HL-60/S4 treated with retinoic acid at 250 ng/mL for 4 days and 3 days (cell line): ENCODE results near the gene DOCK4.

Experiments
- in situ Hi-C: fragments of 300-500 bp; cut with MboI; formaldehyde crosslinking; loops from 2 replicates; pipeline ENCODE4 v1.7.0; 2022; ENCODE audit warnings: low sequenced_read_pairs

Gene DOCK4

DNA sequence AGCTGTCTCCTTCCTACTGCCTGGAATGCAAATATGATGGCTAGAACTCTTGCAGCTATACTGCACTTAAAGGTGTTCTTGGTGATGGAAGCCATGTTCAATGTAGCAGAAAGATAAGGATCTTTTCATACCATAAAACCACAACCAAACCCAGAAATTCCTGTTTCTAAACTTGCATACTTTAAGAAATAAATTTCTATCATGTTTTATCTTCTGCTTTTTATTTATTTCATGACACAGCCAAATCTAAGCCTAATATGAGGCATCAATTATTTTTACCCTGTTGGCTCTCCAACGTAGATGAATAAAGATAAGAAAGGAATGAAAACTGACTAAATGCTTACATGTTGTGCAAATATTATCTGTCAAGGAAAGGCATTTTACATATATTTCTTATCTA lies 224.1 kb downstream of the DOCK4 start:
- in situ Hi-C loops: no loop called here

DNA sequence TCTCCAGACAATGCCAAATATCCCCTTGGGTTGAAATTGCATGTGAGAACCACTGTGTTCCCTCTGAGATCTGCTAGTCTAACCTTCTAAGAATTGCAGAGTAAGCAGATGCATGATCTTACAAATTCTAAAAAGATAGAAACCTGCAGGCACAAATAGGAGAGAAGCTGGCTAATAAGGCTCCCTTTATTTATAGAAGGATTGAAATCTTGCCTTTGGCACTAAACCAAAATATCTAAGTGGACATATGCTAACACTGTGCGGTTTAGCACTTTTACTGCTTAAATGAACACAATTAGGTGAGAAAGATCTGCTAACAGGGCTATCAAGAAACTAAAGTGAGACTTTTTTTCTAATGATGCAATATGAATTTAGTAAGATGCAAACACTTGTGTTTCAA lies 225.5 kb downstream of the DOCK4 start:
- in situ Hi-C loops: no loop called here

DNA sequence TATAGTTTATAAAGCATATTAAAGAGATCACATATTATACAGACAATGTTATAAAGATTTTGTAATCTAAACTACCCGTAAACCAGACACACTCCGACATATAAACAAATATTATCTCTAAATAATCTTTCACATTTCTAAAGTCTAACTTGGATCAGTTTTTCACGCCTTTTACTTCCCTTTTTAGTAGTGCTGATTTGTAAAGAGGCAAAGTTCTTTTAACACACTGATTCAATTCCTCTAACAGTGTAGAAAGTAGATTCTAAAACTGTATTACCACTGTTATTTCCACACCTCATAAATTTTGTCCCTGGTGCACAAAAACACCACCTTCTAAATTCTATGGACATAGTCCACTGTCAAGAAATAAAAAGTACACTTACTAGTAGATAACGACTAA lies 230.9 kb downstream of the DOCK4 start:
- in situ Hi-C loops: no loop called here

DNA sequence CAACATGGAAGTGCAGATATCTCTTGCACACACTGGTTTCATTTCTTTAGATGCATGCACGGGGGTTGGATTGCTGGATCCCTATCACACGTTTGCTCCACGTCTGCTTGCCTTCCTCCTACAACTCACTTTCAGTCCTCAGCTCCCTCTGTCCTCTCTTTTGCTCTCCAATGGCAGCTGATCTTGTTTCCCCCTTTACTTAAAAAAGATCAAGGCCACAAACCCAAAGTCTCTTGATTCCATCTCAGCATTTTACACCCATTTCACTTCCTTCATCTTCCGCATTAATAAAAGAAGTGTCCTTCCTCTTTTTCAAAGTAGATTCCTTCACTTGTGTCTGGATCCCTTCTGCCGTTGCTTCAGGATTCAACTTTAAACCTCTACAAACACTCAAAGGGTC lies 245.2 kb downstream of the DOCK4 start:
- in situ Hi-C loops: no loop called here

DNA sequence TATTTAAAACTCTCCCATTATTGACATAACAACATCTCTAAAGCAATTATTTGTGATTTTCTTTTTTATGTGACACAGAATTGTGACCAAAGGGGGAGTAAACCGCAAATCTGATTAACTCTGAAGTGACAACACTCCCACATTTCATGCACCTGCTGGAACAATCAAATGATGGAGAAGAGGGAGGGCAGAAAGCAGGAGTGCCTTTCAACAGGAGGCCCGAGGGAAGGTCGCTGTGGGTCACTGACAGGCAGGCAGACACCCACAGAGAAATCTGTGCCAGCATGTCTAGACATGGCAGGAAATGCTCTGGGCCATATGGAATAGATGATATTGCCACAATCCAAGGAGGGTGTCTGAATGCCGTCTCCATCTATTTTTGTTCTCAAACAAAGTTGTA lies 247.3 kb downstream of the DOCK4 start:
- in situ Hi-C loops: no loop called here

DNA sequence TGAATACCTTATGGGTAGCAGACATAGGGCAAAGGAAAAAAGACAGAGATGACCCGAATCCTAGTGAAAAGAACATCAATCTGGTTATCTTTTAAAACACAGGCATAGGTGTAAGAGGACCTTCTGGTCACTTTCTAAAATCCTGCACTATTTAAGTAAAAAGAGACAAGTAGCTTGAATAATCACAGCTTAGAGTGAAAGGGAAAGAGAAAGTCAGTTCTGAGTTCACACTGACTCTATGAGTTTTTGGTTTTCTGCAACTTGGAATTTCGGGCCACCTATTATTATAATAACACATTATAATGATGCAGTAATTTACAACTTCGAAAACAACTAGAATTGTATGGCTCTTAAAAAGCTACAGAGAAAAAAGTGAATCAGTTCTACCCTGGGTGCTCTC lies 247.8 kb downstream of the DOCK4 start:
- in situ Hi-C loops: no loop called here

DNA sequence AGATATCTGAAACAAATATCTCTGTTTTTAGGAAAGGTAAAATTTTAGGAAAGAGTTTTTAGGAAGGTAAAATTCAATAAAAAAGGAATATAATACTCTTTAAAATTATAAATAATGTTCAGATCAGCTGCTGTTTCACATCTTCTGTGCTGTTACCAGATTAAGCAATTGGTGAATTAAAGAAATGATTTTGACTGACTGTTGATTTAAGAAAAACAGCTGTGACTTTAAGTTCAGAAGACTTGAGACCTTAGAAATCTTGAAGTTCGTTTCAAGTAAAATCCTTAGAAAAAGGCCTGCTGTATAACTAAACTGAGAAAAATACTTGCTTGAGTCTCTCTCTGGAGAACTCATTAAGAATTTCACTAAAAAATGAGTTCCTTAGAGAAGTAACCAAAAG lies 250.6 kb downstream of the DOCK4 start:
- in situ Hi-C loops: no loop called here

DNA sequence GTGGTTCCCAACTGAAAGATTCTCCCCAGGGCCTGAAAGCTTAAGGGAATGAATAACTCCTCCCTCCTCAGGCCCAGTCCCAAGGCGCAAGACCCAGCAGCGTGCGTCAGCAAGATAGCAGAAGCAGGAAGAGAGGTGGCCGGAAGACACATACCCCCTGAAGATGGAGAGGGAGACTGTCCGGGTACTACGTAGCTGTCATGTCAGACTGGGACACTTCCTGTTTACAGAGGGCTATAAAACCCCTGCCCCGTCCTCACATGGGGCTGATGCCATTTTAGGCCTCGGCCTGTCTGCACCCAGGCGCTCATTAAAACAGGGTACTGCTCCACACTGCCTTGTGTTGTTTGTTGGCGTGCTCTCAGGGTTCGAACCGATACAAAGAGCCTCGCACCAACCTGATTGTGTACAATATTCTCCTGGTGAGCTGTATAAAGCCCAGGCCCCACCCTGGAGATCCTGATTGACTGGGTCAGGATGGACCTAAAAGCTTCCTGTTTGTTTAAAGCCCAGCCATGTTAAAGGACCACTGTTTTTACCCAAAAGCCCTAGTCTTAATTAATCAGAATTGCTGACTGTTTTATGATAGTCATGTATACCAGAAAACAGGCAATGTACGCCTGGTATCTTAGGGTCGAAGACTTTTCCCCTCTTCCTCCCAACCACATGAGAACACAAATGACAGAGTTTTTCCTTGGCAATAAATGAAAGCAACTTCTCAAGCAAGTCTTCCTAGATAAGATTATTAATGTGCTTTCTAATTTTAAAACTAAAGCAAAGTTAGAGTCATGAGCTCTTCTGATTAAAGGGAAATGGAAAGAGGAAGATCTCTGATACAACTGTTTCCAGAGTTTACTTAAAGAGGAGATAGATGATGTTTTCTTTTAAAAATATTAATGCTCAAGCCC lies 251.5 kb downstream of the DOCK4 start:
- in situ Hi-C loops: no loop called here

DNA sequence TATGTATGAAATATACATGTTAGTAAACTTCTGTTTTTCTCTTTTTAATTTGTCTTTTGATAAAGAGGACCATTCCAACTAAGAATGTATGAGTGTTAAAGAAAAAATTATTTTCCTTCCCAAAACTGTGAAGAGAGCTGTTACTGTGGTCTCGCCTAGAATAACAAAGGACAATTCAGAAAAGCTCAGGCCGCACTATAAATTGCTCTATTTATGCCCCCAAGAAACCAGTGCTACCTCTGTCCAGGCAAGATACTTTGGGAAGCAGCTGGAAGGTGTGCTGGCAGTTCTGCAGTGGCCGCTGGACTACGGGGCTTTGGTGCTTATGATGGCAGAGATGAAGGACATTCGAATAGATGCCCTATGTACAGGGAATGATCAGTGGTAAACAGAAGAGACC lies 252.1 kb downstream of the DOCK4 start:
- in situ Hi-C loops: no loop called here

DNA sequence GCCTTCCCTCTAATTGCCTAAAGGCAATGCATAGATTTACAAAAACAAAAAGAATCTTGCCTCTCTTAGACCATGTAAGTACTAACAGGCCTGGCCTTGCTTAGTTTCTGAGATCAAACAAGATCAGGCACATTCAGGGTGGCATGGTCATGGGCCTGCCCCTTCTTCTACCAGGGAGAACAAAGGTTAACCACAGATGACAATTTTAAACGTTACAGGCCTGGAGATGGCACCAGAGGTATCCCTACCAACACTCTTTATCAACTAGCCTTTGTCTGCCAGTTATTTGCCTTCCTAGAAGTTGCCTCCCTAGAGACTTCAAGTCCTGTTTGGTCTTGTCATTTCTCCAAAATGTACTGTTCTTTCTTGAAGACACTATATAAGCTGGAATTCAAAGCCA lies 252.6 kb downstream of the DOCK4 start:
- in situ Hi-C loops: no loop called here

DNA sequence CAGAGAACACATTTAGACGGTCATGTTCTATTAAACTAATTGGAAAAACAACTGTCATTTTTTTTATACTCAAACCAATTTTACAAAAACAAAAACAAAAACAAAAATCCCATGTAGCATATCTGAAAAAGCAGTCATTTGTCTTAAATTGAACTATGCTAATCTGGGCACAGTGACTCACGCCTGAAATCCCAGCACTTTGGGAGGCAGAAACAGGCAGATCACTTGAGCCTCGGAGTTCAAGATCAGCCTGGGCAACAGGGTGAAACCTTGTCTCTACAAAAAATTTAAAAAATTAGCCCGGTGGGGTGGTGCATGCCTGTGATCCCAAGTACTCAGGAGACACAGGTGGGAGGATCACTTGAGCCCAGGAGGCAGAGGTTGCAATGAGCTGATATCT lies 253.4 kb downstream of the DOCK4 start:
- in situ Hi-C loops: no loop called here

DNA sequence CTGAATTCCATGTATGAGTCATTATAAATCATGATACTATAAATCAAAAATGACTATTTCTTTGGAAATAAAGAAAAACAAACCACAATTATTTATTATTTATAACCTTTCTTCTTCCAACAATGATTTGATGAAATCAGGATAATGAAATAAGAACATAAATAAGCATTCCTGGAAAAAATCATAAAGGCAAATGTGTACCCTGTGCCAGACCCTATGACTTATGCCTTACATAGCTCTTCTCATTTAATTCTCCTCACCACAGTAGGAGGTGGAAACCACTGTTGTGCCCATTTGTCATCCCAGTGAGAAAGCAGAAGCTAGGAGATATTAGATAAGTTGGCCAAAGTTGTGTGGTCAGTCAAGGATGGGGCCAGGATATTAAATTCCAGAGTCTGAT lies 255.1 kb downstream of the DOCK4 start:
- in situ Hi-C loops: no loop called here

DNA sequence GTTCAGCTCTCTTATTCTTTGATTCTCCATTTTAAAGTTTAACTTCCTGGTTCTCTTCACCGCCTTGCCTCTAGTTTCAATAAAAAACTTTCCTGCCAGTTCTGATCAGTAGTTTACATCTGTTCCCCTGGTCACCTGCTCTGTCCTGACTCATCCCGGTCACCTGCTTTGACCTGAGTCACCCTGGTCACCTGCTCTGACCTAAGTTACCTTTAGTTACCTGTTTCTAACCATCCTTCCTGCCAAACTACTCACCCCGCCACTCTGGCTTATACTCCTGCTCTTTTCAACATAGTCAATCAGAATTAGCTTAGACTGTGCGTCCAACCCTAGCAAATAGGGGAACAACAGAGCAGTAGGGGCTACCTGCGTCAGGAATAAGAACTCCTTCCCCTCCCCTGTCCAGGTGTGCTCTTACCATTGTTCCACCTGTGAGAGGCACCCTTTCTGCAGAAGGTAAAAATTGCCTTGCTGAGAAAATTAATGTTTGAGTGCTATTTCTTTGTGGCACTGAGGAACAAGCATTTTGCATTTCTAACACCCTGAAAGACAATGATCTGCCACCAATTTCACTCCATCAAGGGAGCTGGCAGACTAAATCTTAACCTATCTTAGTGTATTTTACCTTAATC lies 263.6 kb downstream of the DOCK4 start:
- in situ Hi-C loops: no loop called here

DNA sequence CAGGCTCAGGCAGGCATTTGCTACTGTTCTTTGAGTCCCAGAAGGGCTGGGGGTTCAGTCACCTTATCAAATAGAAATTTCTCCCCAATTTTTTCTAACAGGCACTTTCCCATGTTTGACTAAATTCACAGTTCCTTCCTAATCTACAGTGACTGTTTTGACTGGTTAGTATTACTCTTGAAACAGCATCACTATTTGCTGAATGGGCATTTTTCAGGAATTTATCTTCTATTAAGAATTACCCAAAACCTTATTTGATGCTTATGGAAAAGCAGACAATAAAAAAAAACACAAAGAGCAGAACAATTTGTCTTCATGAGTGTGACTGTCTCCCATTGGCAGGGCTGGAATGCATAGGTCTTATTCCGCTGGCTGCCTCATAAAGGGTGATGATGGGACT lies 269.0 kb downstream of the DOCK4 start:
- in situ Hi-C loops: no loop called here

DNA sequence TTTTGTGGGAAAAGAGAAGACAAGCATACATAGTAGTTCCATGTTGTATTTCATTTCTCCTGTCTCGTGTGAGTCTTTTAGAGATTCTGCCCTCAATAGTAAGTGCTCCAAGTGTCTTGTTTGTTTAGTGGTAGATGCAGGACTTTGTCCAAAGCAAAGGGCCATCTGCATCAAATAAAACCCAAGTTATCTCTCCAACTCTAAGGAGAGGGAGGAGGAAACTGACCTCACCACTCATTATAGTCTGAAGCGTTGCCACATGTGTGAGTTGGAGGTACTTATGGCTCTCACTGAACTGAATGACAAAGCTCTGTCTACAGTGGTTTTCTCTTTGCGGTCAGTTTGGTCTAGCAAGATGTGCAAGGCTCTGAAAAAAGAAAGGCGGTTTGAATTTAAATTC lies 272.6 kb downstream of the DOCK4 start:
- in situ Hi-C loops: no loop called here

DNA sequence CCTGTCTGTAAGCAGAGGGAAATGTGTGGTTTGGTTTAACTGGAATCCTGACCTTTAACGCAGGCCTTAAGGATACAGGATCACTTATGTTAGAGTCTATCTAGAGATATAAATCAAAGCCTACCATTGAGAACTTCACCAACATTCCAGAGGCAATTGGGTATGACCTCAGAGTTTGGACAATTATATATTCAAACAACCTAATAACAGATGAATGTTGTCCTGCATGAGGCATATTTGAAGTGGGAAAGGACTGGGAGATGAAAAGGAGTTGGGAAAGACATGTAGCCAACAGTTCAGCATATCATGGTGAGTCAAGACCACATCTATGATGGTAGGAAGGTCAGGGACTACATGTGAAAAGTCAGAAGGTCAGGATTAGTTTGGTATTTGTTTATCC lies 274.2 kb downstream of the DOCK4 start:
- in situ Hi-C loops: no loop called here

DNA sequence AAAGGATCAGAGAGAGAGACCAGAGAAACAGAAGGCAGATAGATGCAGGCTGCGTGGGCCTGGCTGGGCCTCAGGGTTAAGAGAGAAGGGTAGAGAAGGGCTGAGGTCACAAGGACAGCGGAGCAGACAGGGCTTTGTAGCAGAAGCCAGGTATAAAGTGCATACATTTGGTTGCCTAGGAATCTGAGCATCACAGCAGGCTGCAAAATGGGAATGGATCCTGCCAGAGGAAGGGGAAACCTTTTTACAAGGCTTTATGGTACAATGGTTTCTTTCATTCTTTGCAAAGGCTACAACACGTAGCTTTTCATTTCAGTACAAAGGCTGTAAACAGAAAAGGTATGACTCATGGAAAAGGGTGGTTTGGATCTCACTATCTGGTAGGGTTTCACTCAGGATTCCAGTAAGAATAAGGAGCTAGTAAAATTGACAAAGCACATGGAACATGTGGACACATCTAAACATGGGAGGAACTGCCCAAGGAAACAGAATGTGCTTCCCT lies 275.1 kb downstream of the DOCK4 start:
- in situ Hi-C loops: no loop called here

DNA sequence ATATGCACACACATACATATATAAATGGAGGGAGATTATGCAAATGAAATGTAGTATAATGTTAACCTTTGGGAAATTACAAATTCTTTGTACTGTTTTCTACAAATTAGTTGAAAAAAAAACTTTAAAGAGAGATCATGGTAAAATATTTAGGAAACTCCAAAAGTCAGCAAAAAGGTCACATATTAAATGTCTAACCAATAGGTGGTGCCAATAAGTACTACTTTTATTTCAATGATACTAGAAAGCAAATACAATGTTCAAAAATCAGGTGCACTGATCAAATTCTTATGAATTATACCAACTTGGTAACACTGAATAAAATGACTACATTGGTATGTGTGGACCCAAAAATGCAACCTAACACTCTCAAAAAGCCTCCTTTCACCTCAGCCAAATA lies 276.9 kb downstream of the DOCK4 start:
- in situ Hi-C loops: no loop called here

DNA sequence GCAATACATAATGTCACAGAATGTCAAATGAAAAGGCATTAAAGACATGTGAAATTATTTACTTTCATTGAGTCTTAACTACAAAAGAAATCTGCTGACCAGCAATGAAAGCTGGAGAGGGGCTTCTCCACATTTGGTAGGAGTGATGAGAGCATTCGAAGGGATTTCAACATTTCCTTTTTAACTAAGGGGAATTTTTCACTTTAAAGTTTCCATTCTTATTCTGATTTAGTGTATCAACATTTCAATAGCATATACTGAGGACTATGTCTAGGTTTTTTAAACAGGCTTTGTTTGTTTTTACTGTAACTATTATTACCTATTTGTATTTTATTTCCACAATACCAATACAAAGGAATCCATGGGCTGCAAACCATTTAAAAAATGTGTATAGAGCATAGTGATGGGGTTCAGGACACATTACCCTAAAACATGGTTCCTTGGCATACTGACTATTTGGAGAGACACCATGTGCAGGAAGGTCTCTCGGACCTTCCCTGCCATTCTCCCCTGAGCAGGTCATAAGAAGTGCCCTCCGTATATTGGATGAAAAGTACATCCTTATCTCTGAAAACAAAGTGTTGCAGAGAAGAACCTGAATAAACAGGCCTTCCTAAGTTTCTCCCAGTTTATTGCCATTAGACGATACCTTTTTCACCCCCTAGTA lies 278.7 kb downstream of the DOCK4 start:
- in situ Hi-C loops: no loop called here

DNA sequence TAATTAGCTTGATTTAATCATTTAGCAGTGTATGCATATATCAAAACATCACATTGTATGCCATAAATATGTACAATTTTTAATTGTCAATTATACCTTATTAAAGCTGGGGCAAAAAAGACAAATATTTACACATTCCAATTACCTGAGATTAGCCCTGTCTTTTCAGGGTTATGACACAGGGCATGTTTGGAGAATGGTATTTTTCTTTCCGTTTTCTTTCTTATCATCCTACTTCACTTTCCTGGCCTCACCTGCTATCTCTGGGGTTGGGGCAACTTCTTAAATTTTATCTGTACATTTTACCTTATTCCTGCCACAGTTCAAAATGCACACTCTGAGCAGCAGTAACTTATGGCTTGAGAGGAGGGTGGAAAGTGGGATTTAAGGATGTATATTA lies 285.9 kb downstream of the DOCK4 start:
- in situ Hi-C loops: no loop called here

DNA sequence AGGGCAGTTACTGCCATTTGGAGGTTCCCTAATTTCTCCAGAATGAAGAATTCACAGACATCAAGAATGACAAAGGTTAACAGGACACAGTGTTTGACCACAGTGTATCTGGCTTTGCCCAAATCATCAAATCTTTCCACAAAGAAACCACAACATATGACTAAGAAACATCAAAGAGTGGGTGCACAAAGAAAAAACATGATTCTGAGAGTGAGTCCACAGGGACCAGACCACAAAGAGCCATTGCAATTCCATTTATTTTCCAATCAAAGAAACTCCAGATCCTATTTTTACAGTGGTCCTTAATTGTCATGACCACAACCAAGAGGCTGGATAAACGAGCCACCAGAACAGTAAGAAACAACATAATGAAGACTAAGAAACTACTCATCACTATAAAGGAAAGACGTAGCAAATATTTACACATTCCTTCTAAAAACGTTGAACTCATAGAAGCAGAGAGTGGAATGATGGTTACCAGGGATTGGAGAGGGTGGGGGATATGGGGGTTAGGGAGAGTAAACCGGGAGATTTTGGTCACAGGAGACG lies 286.5 kb downstream of the DOCK4 start:
- in situ Hi-C loops: no loop called here

DNA sequence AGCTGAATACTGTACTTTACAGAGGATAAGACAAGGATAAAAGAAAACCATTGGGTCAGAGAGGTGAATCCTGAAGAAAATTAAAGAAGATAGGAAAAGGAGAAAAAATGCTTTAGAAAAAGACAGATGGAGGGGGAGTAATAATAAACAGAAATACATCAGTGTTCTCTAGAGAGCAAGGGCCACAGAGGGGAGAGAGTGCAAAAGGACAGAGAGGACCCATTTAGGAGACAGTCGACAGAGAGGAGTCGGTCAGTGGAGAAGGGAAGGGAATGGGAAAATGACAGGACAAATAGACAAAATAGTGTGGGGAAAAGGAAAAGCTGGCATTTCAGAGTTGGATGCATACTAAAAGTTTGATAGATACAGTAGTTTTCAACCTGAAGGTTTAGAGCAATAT lies 287.0 kb downstream of the DOCK4 start:
- in situ Hi-C loops: no loop called here
